K562 (cell line): Measurements from ENCODE around the gene KNOP1.

Source experiments
- HDAC2 ChIP-seq: fragments of 450-650 bp; IDR thresholded peaks from 2 replicates; pipeline ENCODE4 v1.6.1; 2016; ENCODE audit warnings: mild to moderate bottlenecking
- JUND ChIP-seq, 2 experiments: IDR thresholded peaks; 2 replicates in 1 of 2; 3 replicates in 1 of 2; pipeline ENCODE4 v1.6.1; 2011; ENCODE audit warnings: borderline replicate concordance in 2 of 2, low read depth in 2 of 2, low read length in 2 of 2, improper control_type of control experiment in 1 of 2, missing biosample characterization in 1 of 2, missing genetic modification characterization in 1 of 2, missing genetic modification reagents in 1 of 2
- POU5F1 ChIP-seq: fragments of 150-350 bp; IDR thresholded peaks from 2 replicates; pipeline ENCODE4 v1.6.1; 2014; ENCODE audit warnings: borderline replicate concordance, low read length, low read depth, mild to moderate bottlenecking; ENCODE audit not compliant: partially characterized antibody
- TF ChIP-seq, protein P1 (sequence below), 3 experiments: IDR thresholded peaks in 2 of 3; conservative IDR thresholded peaks in 1 of 3; 2 replicates each; pipeline ENCODE4 v1.5.1; 2011 to 2012; ENCODE audit warnings: low read length in 3 of 3, mild to moderate bottlenecking in 3 of 3, control low read depth in 2 of 3, improper control_type of control experiment in 1 of 3, inconsistent platforms in 1 of 3, low read depth in 1 of 3, mixed read lengths in 1 of 3, moderate library complexity in 1 of 3; ENCODE audit not compliant: insufficient read depth in 2 of 3
- TF ChIP-seq, protein P2 (sequence below): sonication (generic); formaldehyde crosslinking; IDR thresholded peaks from 2 replicates; pipeline ENCODE4 v1.8.0; 2022; ENCODE audit warnings: mild to moderate bottlenecking, missing genetic modification reagents, borderline replicate concordance
- TF ChIP-seq, protein P3 (sequence below): sonication (generic); formaldehyde crosslinking; IDR thresholded peaks from 2 replicates; pipeline ENCODE4 v1.8.1; 2022; ENCODE audit warnings: missing genetic modification reagents
- TF ChIP-seq, protein P4 (sequence below): sonication (generic); formaldehyde crosslinking; IDR thresholded peaks from 2 replicates; pipeline ENCODE4 v1.8.0; 2023; ENCODE audit warnings: mild to moderate bottlenecking, missing genetic modification reagents

DNA sequence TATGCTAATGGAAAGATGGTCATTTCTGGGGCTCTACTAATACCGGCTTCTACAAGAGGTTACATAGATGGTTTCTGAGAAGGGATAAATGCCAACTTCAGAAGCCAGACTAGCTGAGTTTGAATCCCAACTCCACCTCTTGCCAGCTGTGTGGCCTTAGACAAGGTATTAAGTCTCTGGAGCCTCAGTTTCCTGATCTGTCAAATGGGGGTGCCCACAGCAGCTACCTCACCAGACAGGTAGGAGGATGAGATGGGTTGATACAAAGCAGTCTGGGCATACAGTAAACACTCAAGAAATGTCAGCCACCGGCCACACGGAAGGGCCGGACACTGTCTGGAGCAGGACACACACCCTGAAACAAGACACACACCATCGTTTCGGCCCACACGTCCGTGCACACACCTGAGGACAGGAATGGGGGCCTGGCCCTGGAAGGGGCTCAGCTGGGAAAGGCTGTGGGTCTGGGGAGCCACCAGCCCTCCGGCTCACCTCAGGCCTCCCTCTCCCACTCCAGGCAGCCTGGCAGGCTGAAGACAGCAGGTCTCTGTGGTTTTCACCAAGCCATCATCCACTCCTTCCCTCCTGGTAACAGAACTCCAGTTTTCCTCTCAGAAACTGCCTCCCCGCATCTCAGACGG lies 5.5 kb downstream of the KNOP1 start:
- TF ChIP-seq HDAC2 = no peak
- TF ChIP-seq, protein P1, sequence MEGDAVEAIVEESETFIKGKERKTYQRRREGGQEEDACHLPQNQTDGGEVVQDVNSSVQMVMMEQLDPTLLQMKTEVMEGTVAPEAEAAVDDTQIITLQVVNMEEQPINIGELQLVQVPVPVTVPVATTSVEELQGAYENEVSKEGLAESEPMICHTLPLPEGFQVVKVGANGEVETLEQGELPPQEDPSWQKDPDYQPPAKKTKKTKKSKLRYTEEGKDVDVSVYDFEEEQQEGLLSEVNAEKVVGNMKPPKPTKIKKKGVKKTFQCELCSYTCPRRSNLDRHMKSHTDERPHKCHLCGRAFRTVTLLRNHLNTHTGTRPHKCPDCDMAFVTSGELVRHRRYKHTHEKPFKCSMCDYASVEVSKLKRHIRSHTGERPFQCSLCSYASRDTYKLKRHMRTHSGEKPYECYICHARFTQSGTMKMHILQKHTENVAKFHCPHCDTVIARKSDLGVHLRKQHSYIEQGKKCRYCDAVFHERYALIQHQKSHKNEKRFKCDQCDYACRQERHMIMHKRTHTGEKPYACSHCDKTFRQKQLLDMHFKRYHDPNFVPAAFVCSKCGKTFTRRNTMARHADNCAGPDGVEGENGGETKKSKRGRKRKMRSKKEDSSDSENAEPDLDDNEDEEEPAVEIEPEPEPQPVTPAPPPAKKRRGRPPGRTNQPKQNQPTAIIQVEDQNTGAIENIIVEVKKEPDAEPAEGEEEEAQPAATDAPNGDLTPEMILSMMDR (IDR thresholded peaks at IDR 0.05 in 2 of 3, conservative IDR thresholded peaks at IDR 0.05 in 1 of 3; ENCODE audit: insufficient read depth in 2 of 3, low read depth in 1 of 3, low read length in 3 of 3) = no peak
- TF ChIP-seq, protein P2, sequence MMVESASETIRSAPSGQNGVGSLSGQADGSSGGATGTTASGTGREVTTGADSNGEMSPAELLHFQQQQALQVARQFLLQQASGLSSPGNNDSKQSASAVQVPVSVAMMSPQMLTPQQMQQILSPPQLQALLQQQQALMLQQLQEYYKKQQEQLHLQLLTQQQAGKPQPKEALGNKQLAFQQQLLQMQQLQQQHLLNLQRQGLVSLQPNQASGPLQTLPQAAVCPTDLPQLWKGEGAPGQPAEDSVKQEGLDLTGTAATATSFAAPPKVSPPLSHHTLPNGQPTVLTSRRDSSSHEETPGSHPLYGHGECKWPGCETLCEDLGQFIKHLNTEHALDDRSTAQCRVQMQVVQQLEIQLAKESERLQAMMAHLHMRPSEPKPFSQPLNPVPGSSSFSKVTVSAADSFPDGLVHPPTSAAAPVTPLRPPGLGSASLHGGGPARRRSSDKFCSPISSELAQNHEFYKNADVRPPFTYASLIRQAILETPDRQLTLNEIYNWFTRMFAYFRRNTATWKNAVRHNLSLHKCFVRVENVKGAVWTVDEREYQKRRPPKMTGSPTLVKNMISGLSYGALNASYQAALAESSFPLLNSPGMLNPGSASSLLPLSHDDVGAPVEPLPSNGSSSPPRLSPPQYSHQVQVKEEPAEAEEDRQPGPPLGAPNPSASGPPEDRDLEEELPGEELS = no peak
- TF ChIP-seq JUND (IDR thresholded peaks at IDR 0.05; ENCODE audit: borderline replicate concordance, low read depth, low read length) = no peak
- TF ChIP-seq JUND (tag; IDR thresholded peaks at IDR 0.05; ENCODE audit: borderline replicate concordance, low read depth, low read length) = no peak
- TF ChIP-seq, protein P3, sequence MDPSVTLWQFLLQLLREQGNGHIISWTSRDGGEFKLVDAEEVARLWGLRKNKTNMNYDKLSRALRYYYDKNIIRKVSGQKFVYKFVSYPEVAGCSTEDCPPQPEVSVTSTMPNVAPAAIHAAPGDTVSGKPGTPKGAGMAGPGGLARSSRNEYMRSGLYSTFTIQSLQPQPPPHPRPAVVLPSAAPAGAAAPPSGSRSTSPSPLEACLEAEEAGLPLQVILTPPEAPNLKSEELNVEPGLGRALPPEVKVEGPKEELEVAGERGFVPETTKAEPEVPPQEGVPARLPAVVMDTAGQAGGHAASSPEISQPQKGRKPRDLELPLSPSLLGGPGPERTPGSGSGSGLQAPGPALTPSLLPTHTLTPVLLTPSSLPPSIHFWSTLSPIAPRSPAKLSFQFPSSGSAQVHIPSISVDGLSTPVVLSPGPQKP = no peak
- TF ChIP-seq POU5F1 = no peak
- TF ChIP-seq, protein P4, sequence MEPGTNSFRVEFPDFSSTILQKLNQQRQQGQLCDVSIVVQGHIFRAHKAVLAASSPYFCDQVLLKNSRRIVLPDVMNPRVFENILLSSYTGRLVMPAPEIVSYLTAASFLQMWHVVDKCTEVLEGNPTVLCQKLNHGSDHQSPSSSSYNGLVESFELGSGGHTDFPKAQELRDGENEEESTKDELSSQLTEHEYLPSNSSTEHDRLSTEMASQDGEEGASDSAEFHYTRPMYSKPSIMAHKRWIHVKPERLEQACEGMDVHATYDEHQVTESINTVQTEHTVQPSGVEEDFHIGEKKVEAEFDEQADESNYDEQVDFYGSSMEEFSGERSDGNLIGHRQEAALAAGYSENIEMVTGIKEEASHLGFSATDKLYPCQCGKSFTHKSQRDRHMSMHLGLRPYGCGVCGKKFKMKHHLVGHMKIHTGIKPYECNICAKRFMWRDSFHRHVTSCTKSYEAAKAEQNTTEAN (CRISPR knock-in tag) = no peak
